Endothelial cell of umbilical vein (primary cell): ENCODE measurements around the gene TMEM108. TPM values are rescaled to one million over a fixed set of nuclear protein-coding genes. Genes with fewer than 3 reads are reported as not detected.

Experiments used
- BruUV-seq: library from RNA; stranded (reverse); fragments of 400-500 nt; replicated peaks from 2 replicates; lab custom pipeline; 2021; lab: Mats Ljungman, UMichigan
- CTCF ChIA-PET: fragments of 300-600, 350-600 bp; sonication (Branson Sonifier 250); formaldehyde crosslinking; loops from one replicate; lab custom pipeline; 2021; ENCODE audit warnings: antibody characterized with exemption, inconsistent platforms; lab: Charles Lee
- POLR2A ChIA-PET: fragments of 300-600, 350-600 bp; sonication (Branson Sonifier 250); formaldehyde crosslinking; loops from one replicate; lab custom pipeline; 2021; ENCODE audit warnings: antibody characterized with exemption, inconsistent platforms; lab: Charles Lee
- DNase-seq: peaks from one replicate; pipeline ENCODE4 v3.0.0-alpha.2; 2011; ENCODE audit warnings: low read depth, low spot score
- FAIRE-seq: peaks from 2 replicates; lab custom pipeline; 2011; peaks lifted over from hg19 to GRCh38; lab: Jason Lieb, UNC
- H2AFZ ChIP-seq: 2 replicates; pipeline ENCODE4 v1.6.0; 2012; ENCODE audit warnings: low read depth, low read length, control low read depth, inconsistent platforms
- H3K27ac ChIP-seq: 2 replicates; pipeline ENCODE4 v1.5.1; 2011; ENCODE audit warnings: low read depth, mild to moderate bottlenecking, control low read depth, low read length, moderate library complexity; ENCODE audit not compliant: insufficient read depth
- H3K27me3 ChIP-seq, 2 experiments: 2 replicates each; pipeline versions ENCODE4 v1.6.0 to v1.6.1; 2011; ENCODE audit warnings: low read length in 2 of 2, mixed read lengths in 1 of 2; ENCODE audit not compliant: control insufficient read depth in 2 of 2, insufficient read depth in 2 of 2
- H3K36me3 ChIP-seq, 2 experiments: 2 replicates in 1 of 2; 3 replicates in 1 of 2; pipeline ENCODE4 v1.5.1; 2011; ENCODE audit warnings: low read length in 2 of 2, mild to moderate bottlenecking in 1 of 2, moderate library complexity in 1 of 2; ENCODE audit not compliant: control insufficient read depth in 2 of 2, insufficient read depth in 2 of 2; ENCODE audit errors: extremely low read depth in 1 of 2
- H3K4me1 ChIP-seq: 3 replicates; pipeline ENCODE4 v1.5.1; 2011; ENCODE audit warnings: mild to moderate bottlenecking, low read length; ENCODE audit not compliant: control insufficient read depth, insufficient read depth; ENCODE audit errors: extremely low read depth
- H3K4me2 ChIP-seq: 2 replicates; pipeline ENCODE4 v1.6.1; 2011; ENCODE audit warnings: low read length, control low read depth, mixed read lengths; ENCODE audit not compliant: insufficient read depth
- H3K4me3 ChIP-seq, 3 experiments: fragments of 200-600 bp in 1 of 3; sonication (generic), shearing (Covaris generic) in 1 of 3; replicated peaks in 1 of 3; 2 replicates each; pipeline ENCODE4 v1.5.1; 2011 to 2016; ENCODE audit warnings: control low read depth in 3 of 3, low read length in 3 of 3, mild to moderate bottlenecking in 2 of 3, inconsistent platforms in 1 of 3, low read depth in 1 of 3, moderate library complexity in 1 of 3; ENCODE audit not compliant: insufficient read depth in 1 of 3
- H3K79me2 ChIP-seq: 2 replicates; pipeline ENCODE4 v1.6.0; 2012; ENCODE audit warnings: low read length, inconsistent platforms; ENCODE audit not compliant: control insufficient read depth, insufficient read depth
- H3K9ac ChIP-seq: replicated peaks from 2 replicates; pipeline ENCODE3; 2011; ENCODE audit warnings: low read length, control low read depth; ENCODE audit not compliant: insufficient read depth; ENCODE audit errors: extremely low read depth
- H3K9me1 ChIP-seq: replicated peaks from 3 replicates; pipeline ENCODE4 v1.6.0; 2011; ENCODE audit warnings: mild to moderate bottlenecking, low read length; ENCODE audit not compliant: control insufficient read depth, insufficient read depth; ENCODE audit errors: extremely low read depth
- H3K9me3 ChIP-seq: replicated peaks from 2 replicates; pipeline ENCODE4 v1.5.1; 2012; ENCODE audit warnings: low read length, inconsistent platforms; ENCODE audit not compliant: control insufficient read depth, insufficient read depth
- H4K20me1 ChIP-seq: replicated peaks from 2 replicates; pipeline ENCODE3; 2011; ENCODE audit warnings: mild to moderate bottlenecking, low read length; ENCODE audit not compliant: control insufficient read depth, insufficient read depth; ENCODE audit errors: extremely low read depth
- EZH2 ChIP-seq: IDR thresholded peaks from 2 replicates; pipeline ENCODE4 v1.6.1; 2012; ENCODE audit warnings: borderline replicate concordance, low read depth, mild to moderate bottlenecking, moderate library complexity, low read length, inconsistent platforms; ENCODE audit not compliant: severe bottlenecking
- FOS ChIP-seq: IDR thresholded peaks from 2 replicates; pipeline ENCODE4 v1.6.1; 2011; ENCODE audit warnings: mild to moderate bottlenecking, low read length, moderate library complexity, borderline replicate concordance; ENCODE audit not compliant: insufficient read depth
- GATA2 ChIP-seq: IDR thresholded peaks from 2 replicates; pipeline ENCODE4 v1.7.0; 2011; ENCODE audit warnings: low read depth, mild to moderate bottlenecking, moderate library complexity, mixed read lengths, low read length; ENCODE audit not compliant: insufficient read length, insufficient read depth
- JUN ChIP-seq: IDR thresholded peaks from 2 replicates; pipeline ENCODE4 v1.6.1; 2011; ENCODE audit warnings: borderline replicate concordance, low read depth; ENCODE audit not compliant: insufficient read length, insufficient read depth
- MYC ChIP-seq: IDR thresholded peaks from one replicate; pipeline ENCODE4 v1.6.1; 2011; ENCODE audit warnings: mild to moderate bottlenecking, low read depth, low read length
- POLR2A ChIP-seq: IDR thresholded peaks from 2 replicates; pipeline ENCODE4 v1.6.1; 2012; ENCODE audit warnings: low read depth, mild to moderate bottlenecking, control low read depth, low read length
- POLR2AphosphoS5 ChIP-seq: IDR thresholded peaks from 2 replicates; pipeline ENCODE4 v1.6.1; 2012; ENCODE audit warnings: low read depth, mild to moderate bottlenecking, control low read depth, low read length, moderate library complexity; ENCODE audit not compliant: insufficient read depth
- dilution Hi-C: fragments of 300-500 bp; cut with MboI; formaldehyde crosslinking; loops from one replicate; pipeline ENCODE4 v1.15.0; 2019; ENCODE audit warnings: low sequenced_read_pairs; ENCODE audit not compliant: extremely low pct_ligation_motif_present
- intact Hi-C: fragments of 100-400 bp; cut with micrococcal nuclease; formaldehyde crosslinking; loops from one replicate; pipeline ENCODE4 v1.10.0; 2022
- polyA plus RNA-seq, 4 experiments: library from polyadenylated mRNA; depleted of rRNA in 3 of 4; stranded (reverse) in 3 of 4; unstranded in 1 of 4; fragments of >200 nt; gene quantifications; 2 replicates each; pipeline versions ENCODE4 v1.2.1 to v1.2.3, GENCODE V29; 2011 to 2012; ENCODE audit warnings: missing spikeins in 1 of 4
- total RNA-seq: library from RNA; stranded (reverse); gene quantifications from 2 replicates; pipeline ENCODE4 v1.2.3, GENCODE V29; 2021
- TF ChIP-seq, protein P1 (sequence below), 2 donors: IDR thresholded peaks; 1 replicate in 1 of 2; 2 replicates in 1 of 2; pipeline ENCODE4 v1.5.1; 2011; ENCODE audit warnings: low read length in 2 of 2, mild to moderate bottlenecking in 2 of 2, moderate library complexity in 2 of 2, control low read depth in 1 of 2, inconsistent platforms in 1 of 2, low read depth in 1 of 2; ENCODE audit not compliant: insufficient read depth in 1 of 2; ENCODE audit errors: extremely low read depth in 1 of 2
- TF ChIP-seq, protein P2 (sequence below): IDR thresholded peaks from 2 replicates; pipeline ENCODE4 v1.6.1; 2011; ENCODE audit not compliant: insufficient read depth, insufficient read length

The TMEM108 gene
- total and polyA plus RNA-seq, 2 donors (not counting 3 experiments of a cell fraction or from before 2014, with no cell fraction given): 0.40 to 1.1 TPM

DNA sequence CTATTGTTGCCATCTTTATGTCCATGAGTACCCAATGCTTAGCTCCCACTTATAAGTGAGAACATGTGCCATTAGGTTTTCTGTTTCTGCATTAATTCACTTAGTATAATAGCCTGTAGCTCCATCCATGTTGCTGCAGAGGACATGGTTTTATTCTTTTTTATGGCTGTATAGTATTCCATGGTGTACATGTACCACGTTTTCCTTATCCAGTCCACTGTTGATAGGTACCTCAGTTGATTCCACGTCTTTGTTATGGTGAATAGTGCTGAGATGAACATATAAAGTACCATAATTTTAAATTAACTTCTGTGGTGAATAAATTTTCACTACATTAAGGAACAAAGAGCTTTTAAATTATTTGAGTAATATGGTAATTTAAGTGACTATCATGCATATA, 211.3 kb downstream of the TMEM108 start:
- Histone ChIP-seq H4K20me1 (no peaks in the 10 kb centered on the region), H3K36me3 (no peaks in the 10 kb centered on the region), H3K27ac (no peak overlapping the region), H3K4me1 (no peaks in the 10 kb centered on the region), H3K9ac (no peak overlapping the region), H2AFZ (no peak overlapping the region), H3K79me2 (no peaks in the 10 kb centered on the region), H3K4me2 (no peak overlapping the region), H3K4me3 (no peak overlapping the region), H3K27me3 (no peaks in the 10 kb centered on the region), H3K9me3 (no peaks in the 10 kb centered on the region), H3K9me1 (no peaks in the 10 kb centered on the region)
- TF ChIP-seq POLR2A (no peak), POLR2AphosphoS5 (no peak), FOS (no peak), JUN (no peak), EZH2 (no peak), GATA2 (no peak), MYC (no peak)
- TF ChIP-seq, protein P1, sequence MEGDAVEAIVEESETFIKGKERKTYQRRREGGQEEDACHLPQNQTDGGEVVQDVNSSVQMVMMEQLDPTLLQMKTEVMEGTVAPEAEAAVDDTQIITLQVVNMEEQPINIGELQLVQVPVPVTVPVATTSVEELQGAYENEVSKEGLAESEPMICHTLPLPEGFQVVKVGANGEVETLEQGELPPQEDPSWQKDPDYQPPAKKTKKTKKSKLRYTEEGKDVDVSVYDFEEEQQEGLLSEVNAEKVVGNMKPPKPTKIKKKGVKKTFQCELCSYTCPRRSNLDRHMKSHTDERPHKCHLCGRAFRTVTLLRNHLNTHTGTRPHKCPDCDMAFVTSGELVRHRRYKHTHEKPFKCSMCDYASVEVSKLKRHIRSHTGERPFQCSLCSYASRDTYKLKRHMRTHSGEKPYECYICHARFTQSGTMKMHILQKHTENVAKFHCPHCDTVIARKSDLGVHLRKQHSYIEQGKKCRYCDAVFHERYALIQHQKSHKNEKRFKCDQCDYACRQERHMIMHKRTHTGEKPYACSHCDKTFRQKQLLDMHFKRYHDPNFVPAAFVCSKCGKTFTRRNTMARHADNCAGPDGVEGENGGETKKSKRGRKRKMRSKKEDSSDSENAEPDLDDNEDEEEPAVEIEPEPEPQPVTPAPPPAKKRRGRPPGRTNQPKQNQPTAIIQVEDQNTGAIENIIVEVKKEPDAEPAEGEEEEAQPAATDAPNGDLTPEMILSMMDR (IDR thresholded peaks at IDR 0.05; ENCODE audit: extremely low read depth in 1 of 2, insufficient read depth in 1 of 2, low read depth in 1 of 2, low read length in 2 of 2): no peak
- TF ChIP-seq, protein P2, sequence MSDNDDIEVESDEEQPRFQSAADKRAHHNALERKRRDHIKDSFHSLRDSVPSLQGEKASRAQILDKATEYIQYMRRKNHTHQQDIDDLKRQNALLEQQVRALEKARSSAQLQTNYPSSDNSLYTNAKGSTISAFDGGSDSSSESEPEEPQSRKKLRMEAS: no peak
- CTCF ChIA-PET: no interaction called here
- intact Hi-C loops: no loop called here
- POLR2A ChIA-PET: no interaction called here
- DNase-seq (no peak), FAIRE-seq (no peak)
- BruUV-seq: no TSS peak
- dilution Hi-C loops: no loop called here
